ENCODE data around the gene EPSTI1.

DNA sequence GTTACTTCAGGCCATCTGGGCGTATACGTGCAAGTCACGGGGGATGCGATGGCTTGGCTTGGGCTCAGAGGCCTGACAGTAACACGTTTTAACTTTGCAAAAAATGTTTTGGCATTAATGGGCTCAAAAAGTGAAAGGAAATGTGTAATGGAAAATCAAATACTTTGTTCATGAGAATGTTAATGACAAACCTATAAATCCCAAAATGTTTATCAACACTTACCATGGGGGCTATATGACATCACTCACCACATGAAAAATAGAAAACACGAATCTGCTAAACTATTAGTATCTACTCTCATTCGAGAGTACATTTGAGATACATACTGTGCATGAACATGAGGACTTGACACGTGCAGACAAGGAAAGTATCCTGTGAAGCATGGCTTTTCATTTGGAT, 119.0 kb downstream of the EPSTI1 start:
- TF ChIP-seq CHD2 (IDR thresholded peaks at IDR 0.05; ENCODE audit: low read length, partially characterized antibody) (no peak), JUNB (IDR thresholded peaks at IDR 0.05) (no peak), NPAS2 (CRISPR knock-in tag; IDR thresholded peaks at IDR 0.05; ENCODE audit: borderline replicate concordance) (no peak), CHD4 (IDR thresholded peaks at IDR 0.05; ENCODE audit: borderline replicate concordance) (no peak), BHLHE40 (IDR thresholded peaks at IDR 0.05; ENCODE audit: low read depth, low read length) (no peak), KDM1A (IDR thresholded peaks at IDR 0.05; ENCODE audit: low read depth) (no peak), CBX2 (IDR thresholded peaks at IDR 0.05; ENCODE audit: borderline replicate concordance, low read depth) (no peak), POLR2A (IDR thresholded peaks at IDR 0.05; ENCODE audit: low read length) (no peak), EHF (CRISPR knock-in tag; IDR thresholded peaks at IDR 0.05) (no peak), MAFK (IDR thresholded peaks at IDR 0.05; ENCODE audit: partially characterized antibody) (no peak)
- TF ChIP-seq, protein P1, sequence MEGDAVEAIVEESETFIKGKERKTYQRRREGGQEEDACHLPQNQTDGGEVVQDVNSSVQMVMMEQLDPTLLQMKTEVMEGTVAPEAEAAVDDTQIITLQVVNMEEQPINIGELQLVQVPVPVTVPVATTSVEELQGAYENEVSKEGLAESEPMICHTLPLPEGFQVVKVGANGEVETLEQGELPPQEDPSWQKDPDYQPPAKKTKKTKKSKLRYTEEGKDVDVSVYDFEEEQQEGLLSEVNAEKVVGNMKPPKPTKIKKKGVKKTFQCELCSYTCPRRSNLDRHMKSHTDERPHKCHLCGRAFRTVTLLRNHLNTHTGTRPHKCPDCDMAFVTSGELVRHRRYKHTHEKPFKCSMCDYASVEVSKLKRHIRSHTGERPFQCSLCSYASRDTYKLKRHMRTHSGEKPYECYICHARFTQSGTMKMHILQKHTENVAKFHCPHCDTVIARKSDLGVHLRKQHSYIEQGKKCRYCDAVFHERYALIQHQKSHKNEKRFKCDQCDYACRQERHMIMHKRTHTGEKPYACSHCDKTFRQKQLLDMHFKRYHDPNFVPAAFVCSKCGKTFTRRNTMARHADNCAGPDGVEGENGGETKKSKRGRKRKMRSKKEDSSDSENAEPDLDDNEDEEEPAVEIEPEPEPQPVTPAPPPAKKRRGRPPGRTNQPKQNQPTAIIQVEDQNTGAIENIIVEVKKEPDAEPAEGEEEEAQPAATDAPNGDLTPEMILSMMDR (IDR thresholded peaks at IDR 0.05), result no peak
- TF ChIP-seq, protein P2, sequence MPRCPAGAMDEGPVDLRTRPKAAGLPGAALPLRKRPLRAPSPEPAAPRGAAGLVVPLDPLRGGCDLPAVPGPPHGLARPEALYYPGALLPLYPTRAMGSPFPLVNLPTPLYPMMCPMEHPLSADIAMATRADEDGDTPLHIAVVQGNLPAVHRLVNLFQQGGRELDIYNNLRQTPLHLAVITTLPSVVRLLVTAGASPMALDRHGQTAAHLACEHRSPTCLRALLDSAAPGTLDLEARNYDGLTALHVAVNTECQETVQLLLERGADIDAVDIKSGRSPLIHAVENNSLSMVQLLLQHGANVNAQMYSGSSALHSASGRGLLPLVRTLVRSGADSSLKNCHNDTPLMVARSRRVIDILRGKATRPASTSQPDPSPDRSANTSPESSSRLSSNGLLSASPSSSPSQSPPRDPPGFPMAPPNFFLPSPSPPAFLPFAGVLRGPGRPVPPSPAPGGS (IDR thresholded peaks at IDR 0.05), result no peak
- TF ChIP-seq, protein P3, sequence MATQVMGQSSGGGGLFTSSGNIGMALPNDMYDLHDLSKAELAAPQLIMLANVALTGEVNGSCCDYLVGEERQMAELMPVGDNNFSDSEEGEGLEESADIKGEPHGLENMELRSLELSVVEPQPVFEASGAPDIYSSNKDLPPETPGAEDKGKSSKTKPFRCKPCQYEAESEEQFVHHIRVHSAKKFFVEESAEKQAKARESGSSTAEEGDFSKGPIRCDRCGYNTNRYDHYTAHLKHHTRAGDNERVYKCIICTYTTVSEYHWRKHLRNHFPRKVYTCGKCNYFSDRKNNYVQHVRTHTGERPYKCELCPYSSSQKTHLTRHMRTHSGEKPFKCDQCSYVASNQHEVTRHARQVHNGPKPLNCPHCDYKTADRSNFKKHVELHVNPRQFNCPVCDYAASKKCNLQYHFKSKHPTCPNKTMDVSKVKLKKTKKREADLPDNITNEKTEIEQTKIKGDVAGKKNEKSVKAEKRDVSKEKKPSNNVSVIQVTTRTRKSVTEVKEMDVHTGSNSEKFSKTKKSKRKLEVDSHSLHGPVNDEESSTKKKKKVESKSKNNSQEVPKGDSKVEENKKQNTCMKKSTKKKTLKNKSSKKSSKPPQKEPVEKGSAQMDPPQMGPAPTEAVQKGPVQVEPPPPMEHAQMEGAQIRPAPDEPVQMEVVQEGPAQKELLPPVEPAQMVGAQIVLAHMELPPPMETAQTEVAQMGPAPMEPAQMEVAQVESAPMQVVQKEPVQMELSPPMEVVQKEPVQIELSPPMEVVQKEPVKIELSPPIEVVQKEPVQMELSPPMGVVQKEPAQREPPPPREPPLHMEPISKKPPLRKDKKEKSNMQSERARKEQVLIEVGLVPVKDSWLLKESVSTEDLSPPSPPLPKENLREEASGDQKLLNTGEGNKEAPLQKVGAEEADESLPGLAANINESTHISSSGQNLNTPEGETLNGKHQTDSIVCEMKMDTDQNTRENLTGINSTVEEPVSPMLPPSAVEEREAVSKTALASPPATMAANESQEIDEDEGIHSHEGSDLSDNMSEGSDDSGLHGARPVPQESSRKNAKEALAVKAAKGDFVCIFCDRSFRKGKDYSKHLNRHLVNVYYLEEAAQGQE (IDR thresholded peaks at IDR 0.05), result no peak
- TF ChIP-seq, protein P4, sequence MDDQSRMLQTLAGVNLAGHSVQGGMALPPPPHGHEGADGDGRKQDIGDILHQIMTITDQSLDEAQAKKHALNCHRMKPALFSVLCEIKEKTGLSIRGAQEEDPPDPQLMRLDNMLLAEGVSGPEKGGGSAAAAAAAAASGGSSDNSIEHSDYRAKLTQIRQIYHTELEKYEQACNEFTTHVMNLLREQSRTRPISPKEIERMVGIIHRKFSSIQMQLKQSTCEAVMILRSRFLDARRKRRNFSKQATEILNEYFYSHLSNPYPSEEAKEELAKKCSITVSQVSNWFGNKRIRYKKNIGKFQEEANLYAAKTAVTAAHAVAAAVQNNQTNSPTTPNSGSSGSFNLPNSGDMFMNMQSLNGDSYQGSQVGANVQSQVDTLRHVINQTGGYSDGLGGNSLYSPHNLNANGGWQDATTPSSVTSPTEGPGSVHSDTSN (IDR thresholded peaks at IDR 0.05), result no peak

All from A549 (cell line).